Activated CD4-positive, alpha-beta T cell treated with anti-CD3 and anti-CD28 coated beads, Interleukin-2, amount 50 U/mL, for 48 hours (primary cell): ENCODE results near the gene CARD9.

ENCODE experiments used
- DNase-seq, 2 experiments: peaks; one replicate each; pipeline ENCODE4 v3.0.0-alpha.2; 2020

CARD9 gene

DNA sequence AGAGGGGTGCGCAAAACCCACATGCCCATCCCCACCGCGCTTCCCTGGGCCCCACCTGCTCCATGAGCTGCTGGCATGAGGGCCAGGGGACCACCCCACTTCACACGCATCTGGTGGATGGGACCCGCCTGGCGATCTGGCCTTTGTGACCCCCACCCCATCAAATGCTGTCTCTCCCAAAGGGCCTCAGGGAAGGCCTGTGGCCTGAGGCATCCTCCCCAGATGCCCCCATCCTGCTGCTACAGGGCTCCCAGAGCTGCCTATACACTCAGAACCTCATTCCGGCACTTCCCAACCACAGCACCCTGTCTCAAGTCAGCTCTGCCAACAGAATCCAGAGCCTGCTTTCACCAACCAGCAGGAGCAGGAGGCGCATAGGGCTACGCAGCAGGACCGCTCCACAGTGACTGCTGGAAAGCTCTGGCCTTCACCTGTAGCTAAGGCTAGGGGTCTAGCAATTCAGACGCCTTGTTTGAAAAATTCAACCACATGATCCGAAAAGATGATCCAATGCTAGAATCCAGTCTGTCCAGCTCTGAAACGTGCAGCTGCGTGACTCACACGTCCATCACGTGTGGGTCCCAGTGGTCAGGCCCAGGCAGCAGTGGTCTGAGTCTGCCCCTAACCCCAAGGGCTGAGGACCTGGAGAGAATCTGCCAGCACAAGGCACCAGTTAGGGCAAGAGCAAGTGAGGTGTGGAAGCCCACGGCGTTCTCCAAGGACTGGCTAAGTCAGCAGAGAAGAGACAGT is 27.9 kb upstream of the CARD9 start:
- no peak for DNase-seq

DNA sequence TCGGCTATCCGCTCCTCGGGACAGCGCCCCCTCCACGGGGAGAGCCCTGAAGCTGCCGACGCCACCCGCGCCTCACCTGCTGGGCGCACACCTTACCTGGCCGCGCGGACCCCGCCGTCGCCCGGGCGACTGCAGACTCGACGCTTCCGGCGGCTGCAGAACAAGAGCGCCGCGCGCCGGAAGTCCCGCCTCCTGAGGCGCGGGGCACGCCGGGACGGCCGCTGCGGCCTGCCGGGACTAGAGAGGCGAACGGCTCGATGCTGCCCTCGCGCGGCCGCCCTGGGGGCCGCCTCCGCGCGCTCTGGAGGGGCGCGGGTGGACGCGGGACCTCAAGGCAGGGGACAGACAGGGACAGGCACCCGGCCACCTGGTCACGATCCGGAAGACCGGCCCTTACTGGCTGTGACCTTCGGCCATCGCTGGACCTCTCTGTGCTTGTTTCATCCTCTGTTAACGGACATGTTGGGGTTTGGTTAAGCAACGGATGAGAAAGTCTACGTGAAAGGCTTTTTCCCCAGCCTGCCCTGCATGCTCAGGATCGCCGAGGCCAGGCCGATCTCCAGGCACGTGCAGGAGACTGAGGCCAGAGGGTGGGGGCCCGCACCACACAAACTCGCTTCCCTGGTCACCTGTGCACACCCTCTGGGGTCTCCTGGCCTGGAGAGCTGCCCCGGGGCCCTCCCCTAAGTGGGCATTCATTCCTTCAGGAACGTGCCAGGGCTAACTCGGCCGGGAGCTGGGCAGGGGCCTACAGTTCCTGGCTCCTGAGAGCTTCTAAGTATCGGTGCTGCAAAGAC is 26.8 kb upstream of the CARD9 start, which contains the start of gene SNAPC4:
TSS of gene SNAPC4 (minus strand) at position 133 of the 797 bp plus-strand sequence. CDS start 1,742 bp downstream, outside the sequence.
- peak; percentile 86 to 88 for DNase-seq

DNA sequence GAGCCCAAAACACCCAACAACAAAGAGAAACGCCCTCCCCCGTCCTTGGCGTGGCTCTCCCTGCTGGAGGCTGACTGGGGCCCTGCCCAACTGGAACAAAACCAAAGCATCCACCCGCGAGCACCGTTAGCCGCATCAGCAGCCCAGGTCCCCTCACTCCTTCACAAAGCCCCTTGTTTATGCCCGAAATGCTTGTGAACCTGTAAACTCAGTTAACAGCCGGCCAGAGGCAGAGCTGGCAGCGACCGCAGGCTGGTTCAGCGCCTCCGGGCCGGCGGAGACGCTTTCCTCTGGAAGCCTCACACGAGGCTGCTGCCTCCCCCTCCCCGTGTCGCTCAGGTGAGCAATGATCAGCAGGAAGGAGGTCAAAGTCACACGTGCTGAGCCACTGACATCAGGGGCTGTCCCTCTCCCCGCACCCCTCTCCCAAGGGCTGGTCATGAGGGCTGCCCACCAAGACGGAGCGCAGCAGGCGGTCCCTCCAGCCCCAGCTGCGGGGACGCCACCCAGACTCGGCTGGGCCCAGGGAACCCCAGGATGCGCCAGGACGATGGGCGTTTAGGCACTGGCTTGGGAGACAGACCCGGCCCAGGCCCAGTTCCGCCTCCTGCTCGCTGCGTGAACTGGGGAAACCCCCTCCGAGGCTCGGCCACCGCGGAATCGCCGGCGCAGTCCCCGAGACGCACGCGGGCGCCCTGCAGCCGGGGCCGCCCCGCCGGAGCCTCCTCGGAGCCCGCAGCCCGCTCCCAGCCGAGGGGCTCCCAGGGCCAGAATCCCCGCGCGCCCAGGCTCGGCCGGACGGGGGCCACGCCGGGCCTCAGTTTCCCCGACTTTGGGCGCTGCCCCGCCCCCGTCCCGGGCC is 25.9 kb upstream of the CARD9 start:
- peak; percentile 55 to 59 for DNase-seq

DNA sequence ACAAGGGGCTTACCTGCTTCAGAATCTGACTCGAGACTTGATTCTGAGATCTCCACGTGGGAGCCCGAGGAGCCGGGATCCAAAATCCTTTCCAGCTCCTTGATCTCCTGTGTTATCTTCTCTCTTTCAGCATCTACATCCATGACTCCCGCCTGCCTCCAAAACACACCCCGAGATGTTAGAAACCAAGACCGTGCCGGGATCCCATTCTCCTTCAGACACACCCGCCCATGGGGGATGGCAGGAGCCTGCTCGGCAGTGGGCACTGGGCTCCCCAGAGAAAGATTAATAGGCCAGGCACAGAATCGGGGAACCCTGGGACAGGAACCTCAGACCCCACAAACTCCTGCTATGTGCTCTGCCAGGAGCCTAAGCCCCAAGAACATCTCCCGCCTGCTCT is 24.8 kb upstream of the CARD9 start:
- no peak for DNase-seq

DNA sequence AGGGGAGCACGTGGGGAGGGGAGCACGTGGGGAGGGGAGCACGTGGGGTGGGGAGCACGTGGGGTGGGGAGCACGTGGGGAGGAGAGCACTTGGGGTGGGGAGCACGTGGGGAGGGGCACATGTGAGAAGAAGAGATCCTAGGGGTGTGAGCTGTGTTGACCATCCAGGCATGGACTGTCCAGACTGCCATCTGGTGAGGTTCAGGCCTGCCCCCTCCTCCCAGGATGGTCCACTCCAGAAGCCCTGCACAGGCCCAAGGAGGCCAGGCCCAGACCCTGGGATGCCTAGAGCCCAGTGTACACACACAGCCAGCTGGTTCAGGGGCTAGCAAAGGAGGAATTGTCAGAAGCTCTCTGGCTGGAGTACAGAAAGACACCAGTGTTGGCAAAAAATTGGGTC is 24.2 kb upstream of the CARD9 start:
- no peak for DNase-seq

DNA sequence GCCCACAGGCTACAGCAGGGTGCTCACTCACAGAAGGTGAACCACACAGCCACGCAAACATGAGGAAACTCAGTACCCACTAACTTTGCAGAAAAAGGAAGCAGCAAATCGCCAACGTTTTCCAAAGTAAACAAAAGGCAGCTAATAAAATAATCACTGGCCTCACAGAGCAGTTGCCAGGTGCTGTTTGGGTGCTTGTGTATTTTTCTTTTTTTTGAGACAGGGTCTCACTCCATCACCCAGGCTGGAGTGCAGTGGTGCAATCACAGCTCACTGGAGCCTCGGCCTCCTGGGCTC is 22.7 kb upstream of the CARD9 start:
- no peak for DNase-seq

DNA sequence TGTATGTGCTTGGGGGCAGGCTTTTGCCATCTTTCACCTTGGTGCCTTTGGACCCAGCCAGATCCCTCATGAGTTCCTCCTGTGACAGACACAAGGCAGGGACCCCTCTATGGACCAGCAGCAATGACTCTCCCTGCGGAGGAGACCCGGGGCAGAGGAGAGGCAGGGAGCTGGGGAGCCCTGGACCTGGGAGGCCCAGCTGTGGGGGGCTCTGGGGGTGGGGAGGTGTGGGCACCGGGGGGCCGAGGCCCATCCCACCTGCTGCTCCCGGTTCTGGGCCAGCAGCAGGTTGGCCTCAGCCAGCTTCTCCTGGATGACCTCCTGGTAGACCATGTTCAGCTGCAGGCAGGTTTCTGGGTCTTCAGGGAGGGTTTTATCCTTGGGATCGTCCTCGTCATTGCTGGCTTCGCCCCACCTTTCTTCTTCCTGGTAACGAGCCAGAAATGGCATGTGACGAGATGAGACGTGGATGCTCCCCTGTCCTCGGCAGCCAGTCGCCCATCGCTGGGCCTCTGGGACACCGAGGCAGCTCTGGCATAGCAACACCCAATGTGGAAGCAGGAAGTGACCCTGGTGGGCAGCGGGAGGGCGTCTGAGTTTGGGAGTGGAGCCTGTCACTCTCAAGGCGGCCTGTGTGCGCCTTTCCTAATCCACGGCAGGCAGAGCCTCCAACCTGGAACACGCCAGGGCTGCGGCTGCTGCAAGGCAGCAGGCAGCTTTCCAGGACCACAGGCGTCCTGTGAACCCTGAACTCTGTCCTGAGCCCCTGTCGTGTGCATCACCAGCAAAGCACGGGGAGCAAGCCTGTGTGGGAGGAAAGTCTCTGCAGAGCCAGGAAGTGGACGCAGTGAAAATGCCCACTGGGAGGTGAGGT is 22.1 kb upstream of the CARD9 start:
- no peak for DNase-seq

DNA sequence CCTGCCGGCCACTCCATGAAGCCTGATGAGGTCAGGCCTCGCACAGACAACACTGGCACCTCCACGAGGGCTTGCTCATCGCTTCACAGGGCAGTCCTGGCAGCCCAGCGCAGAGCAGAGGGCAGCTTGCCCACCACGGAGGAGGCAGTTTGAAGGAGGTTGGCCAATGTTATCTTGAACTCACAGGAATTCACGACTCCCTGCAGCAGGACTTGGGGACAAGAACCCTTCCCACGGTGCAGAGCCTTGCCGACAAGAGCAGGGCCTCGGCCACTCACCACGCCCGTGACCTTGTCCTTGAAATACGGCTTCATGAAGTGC is 21.5 kb upstream of the CARD9 start:
- no peak for DNase-seq

DNA sequence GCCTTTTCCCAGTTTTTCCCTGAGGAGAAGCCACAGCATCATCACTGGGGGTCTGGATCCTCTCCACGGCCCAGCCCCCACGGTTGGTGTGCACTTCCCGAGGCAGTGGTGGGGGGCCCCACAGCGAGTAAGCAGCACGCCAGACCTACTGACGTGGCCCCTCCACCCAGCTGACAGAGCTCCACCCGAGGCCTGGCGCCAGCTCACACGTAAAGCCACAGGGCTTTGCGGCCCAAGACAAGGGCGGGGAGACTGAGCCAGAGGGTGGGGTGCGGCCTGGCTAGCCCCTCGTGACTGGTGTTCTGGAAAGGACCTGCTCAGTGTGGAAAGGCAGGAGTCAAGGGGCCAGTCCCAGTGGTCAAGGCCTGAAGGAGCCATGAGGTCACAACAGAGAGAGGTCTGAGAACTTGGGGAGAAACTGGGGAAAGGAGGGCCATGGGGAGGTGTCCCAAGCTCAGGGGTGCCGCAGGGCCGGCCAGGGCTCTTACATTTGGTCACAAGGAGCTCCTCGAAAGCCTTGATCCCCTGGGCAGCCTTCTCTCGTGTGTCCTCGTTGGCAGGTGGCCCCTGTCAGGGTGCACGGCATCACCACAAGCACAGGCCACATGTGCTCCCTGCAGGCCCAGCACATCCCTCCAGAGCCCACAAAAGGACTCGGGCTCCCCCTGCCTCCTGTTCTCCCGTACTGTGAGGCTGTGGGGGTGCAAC is 21.0 kb upstream of the CARD9 start:
- DNase-seq, result no peak

DNA sequence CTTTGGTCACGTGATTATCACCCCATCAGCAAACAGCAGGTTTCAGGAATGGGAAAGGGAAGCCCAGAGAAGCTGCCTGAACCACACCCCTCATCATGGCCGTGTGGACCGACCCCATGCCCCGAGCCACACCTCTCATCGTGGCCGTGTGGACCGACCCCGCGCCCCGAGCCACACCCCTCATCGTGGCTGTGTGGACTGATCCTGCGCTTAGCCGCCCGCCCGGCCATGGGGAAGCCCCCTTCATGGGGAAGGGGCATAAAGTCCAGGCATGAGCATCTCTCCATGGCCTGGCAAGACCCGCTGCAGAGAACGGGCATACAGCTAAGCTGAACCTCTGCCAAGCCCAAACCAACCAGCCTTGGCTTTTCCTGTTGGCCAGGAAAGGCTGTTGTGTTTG is 20.1 kb upstream of the CARD9 start:
- no peak for DNase-seq

DNA sequence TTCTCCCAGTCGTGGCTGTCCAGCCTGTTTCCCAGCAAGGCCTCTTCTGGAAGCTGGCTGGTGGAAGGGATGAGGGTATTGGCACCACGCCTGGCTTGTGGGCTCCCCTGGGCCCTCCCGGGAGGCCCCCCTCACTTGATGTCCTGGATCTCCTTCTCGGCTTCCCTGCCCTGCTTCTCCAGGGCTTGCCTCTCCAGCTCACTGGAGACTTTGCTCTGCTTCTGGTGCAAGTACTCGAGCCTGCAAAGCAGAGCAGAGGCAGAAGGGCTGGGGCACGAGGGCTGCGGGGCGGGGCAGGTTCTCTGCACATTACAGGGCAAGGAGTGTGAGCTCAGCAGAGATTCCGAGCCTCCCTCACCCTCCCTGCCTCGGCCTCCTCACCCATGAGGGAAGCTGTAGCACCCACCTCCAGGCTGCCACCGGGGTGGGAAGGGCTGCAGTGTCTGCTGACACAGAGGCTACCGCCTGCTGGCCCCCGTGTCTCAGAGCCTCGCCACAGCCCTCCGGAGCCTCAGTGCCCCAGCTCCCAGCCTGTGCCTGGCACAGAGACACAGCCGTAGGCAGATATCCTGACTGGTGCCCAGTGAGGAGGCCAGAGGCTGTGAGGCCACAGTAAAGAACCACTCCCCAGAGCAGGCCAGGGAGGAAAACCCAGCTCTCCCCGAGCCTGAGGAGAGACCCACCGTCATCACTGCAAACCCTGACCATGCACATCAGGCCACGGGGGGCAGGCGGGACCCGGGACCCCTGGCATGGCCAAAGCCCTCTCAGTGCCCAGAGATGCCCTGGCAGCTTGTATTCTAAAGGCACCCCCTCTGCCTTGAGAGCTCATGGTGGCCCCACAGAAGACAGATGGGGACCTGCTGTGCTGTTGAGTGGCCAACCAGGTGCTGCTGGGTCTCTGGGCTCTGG is 19.3 kb upstream of the CARD9 start:
- no peak for DNase-seq

DNA sequence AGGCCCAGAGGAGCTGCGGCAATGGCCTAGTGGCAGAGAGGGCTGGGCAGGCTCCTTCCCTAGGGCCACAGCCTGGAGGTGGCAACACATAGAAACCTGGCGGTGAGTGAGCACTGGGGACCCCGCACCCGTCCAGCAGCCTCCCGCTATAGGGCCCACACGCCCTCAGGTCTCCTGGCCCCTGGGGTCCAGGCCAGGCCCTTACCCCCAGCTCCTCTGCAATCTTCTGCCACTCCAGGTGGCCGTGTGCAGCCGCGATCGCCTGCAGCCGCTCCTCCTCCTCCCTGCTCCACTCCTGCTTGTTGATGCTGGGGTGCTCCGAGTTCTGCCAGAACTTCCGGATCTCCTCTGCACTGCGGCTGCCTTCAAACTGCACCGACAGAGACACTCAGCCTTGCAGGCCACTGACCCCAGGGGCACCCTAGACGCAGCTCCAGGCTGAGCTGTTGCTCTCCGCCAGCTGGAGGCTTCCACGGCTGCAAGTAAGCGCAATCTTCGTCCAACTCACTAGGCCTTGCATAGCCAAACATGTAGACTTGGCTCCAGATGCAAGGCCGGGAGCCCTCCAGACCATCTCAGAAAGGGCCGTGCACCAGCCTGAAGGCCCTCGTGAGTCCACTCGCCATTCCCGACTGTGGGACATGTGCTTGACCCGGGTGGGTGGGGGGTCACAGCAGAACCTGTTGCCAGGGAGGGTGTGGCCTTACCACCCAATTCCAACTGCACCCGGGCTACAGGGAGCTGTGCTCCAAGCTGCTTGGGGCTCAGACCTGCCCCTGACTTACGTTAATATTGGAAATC is 18.5 kb upstream of the CARD9 start:
- DNase-seq, result no peak

DNA sequence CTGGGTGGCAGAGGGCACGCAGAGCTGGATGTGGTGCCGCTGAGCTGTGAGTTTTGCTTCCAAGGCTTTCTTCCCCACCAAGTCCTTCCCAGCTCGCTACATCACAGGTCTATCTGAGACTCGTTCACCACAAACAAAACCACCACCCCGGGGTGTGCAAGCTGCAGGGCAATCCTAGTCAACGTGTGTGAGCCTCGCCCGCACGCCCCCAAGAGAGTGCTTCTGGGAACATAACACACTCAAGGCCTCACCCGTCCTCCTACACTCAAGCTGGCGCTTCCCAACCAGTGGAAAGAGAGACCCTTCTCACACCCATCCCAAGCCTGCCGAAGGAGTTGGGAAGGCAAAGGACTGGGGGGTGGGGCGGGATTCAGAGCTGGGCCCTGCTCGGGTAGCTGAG is 15.9 kb upstream of the CARD9 start:
- no peak for DNase-seq

DNA sequence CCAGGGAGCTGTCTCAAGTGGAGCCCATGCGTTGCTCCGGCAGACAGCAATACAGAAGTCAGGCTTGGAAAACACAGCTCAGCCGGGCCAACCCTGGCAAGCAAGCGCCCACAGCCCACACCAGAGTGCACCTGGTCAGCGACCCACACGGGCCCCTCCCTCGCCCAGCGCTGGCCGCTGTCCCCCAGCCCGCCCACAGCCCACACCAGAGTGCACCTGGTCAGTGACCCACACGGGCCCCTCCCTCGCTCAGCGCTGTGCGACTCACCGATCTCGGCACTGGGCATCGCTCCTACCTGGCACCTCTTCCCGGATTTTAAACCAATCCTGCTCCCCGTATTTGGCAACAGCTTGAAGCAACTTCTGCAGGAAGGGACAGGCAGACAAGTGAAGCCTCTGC is 13.7 kb upstream of the CARD9 start:
- no peak for DNase-seq

DNA sequence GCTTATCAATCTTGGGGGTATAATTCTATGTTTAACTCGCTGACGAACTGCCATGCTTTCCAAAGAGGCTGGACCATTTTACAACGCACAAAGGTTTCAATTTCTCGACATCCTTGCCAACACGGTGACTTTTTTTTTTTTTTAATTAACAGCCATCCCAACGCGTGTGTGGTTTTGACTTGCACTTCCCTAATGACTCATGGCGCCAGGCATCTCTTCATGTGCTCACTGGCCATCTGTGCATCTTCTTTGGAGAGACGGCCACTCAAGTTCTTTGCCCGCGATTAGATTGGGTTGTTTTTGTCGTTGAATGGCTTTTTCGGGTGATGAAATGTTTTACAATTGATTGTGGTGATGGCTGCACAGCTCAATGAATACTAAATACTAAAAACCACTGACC is 12.5 kb upstream of the CARD9 start:
- no peak for DNase-seq

DNA sequence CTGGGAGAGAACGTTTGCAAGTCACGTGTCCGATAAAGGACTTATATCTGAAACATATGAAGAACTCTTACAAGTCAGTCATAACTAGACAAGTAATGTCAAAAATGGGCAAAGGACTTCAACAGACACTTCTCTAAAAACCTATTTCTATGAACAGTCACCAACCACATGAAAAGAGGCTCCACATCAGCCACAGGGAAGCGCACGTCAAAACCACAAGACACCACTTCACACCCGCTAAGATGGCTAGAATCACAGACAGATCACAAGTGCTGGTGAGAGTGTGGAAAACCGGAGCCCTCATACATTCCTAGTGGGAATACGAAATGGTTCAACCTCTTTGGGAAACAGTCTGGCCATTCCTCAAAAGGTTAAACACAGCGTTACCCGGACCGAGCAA is 11.5 kb upstream of the CARD9 start:
- peak; percentile 37 for DNase-seq

DNA sequence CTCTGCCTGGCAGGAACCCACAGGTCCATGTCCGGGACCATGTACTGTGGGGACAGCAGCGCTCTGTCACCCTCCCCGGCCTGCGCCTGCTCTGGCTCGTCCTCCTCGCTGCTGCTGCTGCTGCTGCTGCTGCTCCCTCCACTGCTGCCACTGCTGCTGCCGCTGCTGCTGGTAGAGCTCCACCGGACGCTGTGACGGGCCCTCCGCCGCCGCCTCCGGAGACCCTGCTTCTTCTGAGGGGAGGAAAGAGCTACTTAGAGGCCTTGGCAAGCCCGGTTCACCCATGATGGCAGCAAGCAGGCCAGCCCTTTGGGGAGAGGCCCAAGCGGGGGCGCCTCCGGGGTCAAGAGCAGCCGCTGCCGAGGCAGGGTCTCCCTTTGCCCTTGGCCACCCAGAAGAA is 10.0 kb upstream of the CARD9 start:
- DNase-seq, result no peak

DNA sequence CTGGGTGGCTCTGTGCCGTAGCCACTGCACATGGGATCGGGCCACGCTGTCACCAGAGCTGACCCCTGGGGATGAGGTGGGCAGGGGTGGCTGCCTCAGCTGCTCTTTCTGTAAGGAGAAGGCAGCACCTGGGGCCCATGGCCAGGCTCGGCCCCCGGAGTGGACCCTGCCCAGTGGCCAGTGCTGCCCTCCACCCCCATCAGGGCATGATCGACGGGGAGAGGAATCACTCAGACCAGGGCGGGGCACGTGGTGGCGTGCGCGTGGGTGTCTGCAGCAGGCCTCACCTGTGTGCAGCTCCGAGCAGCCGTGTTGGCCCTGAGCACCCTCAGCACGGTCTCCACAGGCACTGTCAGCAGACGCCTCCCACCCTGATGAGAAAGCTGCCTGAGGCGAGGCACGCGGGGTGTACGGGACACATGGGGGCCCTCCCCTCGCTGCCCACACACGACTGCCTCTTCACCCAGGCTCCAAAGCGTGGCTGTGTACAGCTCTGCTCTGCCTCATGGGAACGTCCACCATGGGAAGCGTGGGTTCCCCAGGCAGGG is 8.6 kb upstream of the CARD9 start:
- no peak for DNase-seq

DNA sequence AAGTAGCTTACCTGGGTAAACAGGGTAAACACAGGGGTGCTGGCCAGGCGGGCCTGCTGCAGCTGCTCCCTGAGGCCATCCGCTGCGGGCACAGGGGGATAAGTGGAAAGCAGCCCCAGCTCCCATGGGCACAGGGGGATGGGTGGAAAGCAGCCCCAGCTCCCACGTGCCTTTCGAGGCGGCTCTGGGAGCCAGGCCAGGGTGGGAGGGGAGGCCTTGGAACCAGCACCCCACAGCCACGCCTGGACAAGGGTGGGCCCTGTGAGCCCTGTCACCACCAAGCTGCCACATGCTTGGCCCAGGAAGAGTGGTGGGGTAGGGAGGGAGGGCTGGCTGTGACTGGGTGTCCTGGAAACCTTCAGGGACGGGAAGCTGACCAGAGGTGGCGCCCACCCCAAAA is 7.8 kb upstream of the CARD9 start:
- no peak for DNase-seq

DNA sequence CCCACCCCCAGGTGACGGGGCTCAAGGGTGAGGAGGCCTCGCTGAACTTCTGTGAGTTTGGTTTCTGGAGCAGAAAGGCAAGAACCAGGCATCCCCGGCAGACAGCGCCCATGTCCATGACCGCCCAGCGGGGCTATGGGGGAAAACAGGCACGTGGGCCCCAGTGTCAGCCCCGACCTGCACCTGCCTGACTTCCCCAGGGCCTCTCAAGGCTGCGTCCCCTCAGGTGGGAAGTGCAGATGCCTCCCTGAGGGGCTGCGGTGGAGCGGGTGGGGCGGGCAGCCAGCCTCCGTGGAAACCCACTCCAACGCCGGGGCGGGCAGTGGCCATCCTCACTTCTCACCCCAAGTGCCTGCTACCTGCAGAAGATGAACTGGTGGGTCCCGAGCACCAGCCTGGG is 6.9 kb upstream of the CARD9 start:
- no peak for DNase-seq
